ENCODE data around the gene TNNI2. TPM values are rescaled to one million over a fixed set of nuclear protein-coding genes. Genes with fewer than 3 reads are reported as not detected.
"Not testable (repeated sequence)": the region's sequence is repeated elsewhere in the genome, so short reads cannot be mapped to it uniquely, and the experiment has no call there.

TNNI2 gene
- total and polyA plus RNA-seq, 11 donors, result 0.22 to 3.3 (median 0.72) TPM; not detected in 8

DNA sequence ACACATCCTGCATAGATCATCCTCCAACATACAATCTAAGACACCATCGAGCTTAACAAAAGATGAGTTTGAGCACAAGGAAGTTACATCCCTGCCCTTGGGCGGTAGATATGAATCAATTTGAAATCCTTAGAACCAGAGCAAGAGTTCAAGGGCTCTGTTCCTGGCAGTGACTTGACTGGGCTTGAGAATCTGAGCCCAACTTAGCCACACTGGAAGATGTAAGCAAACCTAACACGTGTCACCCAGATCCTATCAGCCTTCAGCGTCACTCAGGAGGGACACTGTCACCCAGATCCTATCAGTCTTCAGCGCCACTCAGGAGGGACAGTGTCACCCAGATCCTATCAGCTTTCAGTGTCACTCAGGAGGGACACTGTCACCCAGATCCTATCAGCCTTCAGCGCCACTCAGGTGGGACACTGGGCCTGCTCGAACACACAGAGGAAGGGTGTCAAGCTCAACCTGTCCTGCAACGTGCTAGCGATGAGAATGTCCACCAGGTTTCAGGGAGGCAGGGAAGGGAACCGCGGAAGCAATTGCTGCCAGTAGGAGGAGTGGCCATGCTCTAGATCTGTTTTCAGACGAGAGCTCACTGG lies 42.3 kb upstream of the TNNI2 start:
- Histone ChIP-seq H3K4me3 (no peak overlapping the region), H3K27ac (no peak overlapping the region), H3K36me3 (no peaks in the 10 kb centered on the region), H3K9me3 (peaks cover 0 to 2% (median 0%) of the 10 kb centered on the region in 12 donors), H3K4me1 (peaks cover 0 to 4% (median 0%) of the 10 kb centered on the region in 12 donors), H3K27me3 (peaks cover 0 to 30% (median 5%) of the 10 kb centered on the region in 9 donors)
- intact Hi-C loops (cut with DNase I), result loop anchor here in 1 of 10 donors (10.0 kb wide), 1 partner anchor 472 kb away; no protein-coding TSS in a partner anchor
- DNase-seq, result no peak
- ATAC-seq, result no peak
- 56 to 64% (median 57%) methylated on average over 12 of the region's 12 CpGs for WGBS, 4 donors
- TF ChIP-seq POLR2A (IDR thresholded peaks at IDR 0.05) (no peak), CTCF (IDR thresholded peaks at IDR 0.05) (no peak)

DNA sequence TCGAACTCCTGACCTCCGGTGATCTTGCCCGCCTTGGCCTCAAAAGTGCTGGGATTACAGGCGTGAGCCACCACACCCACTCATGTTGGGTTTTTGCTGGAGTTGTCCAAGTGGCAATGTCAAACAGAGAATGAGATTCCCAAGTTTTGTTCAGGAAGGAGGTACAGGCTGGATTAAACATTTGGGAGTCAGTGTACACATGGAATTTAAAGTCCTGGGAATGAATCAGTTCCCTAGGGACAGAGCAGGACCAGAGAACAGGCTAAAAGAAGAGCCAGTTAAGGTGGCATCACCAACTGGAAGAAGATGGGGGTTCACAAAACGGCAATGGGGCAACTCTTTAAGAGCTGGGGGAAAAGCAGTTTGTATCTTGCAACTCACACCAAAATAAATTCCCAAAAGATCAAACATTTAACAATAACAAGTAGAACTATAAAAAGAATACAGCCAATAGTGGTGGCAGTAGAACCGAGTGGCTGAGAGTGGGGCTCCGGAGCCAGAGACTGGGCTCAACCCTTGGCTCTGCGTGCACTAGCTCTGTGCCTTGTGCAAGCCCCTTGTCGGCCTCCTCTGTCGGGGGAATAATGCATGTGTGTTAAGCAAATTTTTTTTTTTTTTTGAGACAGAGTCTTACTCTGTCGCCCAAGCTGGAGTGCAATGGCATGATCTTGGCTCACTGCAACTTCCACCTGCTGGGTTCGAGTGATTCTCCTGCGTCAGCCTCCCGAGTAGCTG lies 41.2 kb upstream of the TNNI2 start:
- Histone ChIP-seq H3K27me3 (peaks cover 0 to 29% (median 5%) of the 10 kb centered on the region in 9 donors), H3K27ac (no peak overlapping the region), H3K4me3 (no peak overlapping the region), H3K36me3 (no peaks in the 10 kb centered on the region), H3K9me3 (peaks cover 0 to 2% (median 0%) of the 10 kb centered on the region in 12 donors), H3K4me1 (peaks cover 0 to under 1% (median 0%) of the 10 kb centered on the region in 12 donors)
- TF ChIP-seq POLR2A (IDR thresholded peaks at IDR 0.05), result no peak
- no peak for TF ChIP-seq CTCF (IDR thresholded peaks at IDR 0.05)
- DNase-seq, result no peak
- WGBS, 4 donors, result 84 to 88% (median 86%) methylated on average over 14 of the region's 14 CpGs
- no peak for ATAC-seq
- intact Hi-C loops (cut with DNase I), result loop anchor here in 1 of 10 donors (10.0 kb wide), 1 partner anchor 473 kb away; no protein-coding TSS in a partner anchor

- TF ChIP-seq CTCF (IDR thresholded peaks at IDR 0.05) (no peak), POLR2A (IDR thresholded peaks at IDR 0.05) (no peak)
- ATAC-seq (no peak), DNase-seq (no peak)
- Histone ChIP-seq H3K4me1 (no peaks in the 10 kb centered on the region), H3K27me3 (peaks cover 0 to 44% (median 5%) of the 10 kb centered on the region in 9 donors), H3K9me3 (no peaks in the 10 kb centered on the region), H3K27ac (no peak overlapping the region), H3K36me3 (no peaks in the 10 kb centered on the region), H3K4me3 (no peak overlapping the region)
- WGBS, 4 donors, result 86 to 93% (median 92%) methylated on average over 5 to 20 of the region's 20 CpGs
- intact Hi-C loops (cut with DNase I), result loop anchor here in 1 of 10 donors (10.0 kb wide), 1 partner anchor 88 kb away; no protein-coding TSS in a partner anchor
These were observed 35.5 kb upstream of the TNNI2 start for GRCh38 chr11:1803246-1803645.

DNA sequence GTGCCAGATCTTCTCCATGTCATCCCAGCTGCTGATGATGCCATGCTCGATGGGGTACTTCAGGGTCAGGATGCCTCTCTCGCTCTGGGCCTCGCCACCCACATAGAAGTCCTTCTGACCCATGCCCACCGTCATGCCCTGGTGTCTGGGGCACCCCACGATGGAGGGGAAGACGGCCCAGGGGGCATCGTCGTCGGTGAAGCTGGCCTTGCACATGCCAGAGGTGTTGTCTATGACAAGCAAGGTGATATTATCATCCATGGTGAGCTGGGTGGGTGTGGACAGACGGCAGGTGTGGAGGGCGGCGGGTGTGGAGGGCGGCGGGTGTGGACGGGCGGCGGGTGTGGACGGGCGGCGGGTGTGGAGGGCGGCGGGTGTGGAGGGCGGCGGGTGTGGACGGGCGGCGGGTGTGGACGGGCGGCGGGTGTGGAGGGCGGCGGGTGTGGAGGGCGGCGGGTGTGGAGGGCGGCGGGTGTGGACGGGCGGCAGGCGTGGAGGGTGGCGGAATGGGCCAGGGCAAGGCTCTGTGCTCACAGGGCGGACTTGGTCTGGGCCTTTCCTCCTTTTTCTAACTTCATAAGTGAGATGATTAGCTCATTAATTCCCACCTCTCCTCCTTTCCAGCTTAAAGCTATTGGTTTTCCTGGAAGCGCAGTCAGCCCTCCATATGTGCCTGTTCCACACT lies 34.8 kb upstream of the TNNI2 start:
- not testable (repeated sequence) for H3K4me3 ChIP-seq, H3K4me1 ChIP-seq, H3K9me3 ChIP-seq, ATAC-seq, DNase-seq, H3K36me3 ChIP-seq, H3K27ac ChIP-seq
- H3K27me3 ChIP-seq, result peaks cover 0 to 44% (median 4%) of the 10 kb centered on the region in 9 donors
- intact Hi-C loops (cut with DNase I), result loop anchor here in 1 of 10 donors (10.0 kb wide), 1 partner anchor 89 kb away; no protein-coding TSS in a partner anchor
- WGBS, 4 donors, result 88 to 97% (median 92%) methylated on average over 27 to 35 of the region's 42 CpGs

Data from heart left ventricle (tissue), 16 donors.